ENCODE results near the gene AKAP13. TPM values are rescaled to one million over a fixed set of nuclear protein-coding genes. Genes with fewer than 3 reads are reported as not detected.

The AKAP13 gene
- total RNA-seq, 1 experiment from 2014 or later: 49.6 TPM

DNA sequence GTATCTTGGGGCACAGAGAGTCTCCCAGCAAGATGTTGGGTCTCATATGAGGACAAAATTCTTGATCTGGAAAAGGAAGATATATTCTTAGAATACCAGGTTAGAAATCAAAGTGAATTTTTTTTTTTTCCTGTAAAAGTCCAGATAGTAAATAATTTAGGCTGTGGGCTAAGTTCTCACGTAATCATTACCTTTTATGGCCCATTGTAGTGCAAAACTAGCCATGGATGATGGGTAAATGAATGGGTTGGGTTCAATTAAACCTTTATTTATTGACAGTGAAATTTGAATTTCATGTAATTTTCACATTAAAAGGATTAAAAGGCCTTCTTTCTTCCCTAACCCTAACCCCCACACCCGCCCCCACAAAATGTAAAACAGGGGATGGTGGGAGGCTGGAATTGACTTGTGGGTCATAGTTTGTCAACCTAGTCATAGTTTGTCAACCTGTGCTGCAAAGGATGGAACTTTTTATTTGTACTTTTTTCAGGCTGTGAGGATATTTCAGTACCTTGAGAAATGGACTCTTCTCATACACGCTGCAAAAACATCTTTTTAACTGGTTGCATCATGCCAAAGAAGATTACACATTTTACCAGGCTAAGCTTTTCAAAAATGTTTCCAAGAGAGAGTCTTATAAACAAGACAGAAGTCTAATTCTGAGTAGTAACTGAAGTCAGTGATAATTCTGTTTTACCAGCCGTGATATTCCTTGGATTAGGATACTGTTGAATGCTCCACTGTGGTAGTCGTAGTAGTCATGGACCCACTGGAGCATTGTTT lies 138.8 kb downstream of the AKAP13 start:
- CTCF ChIA-PET: no interaction called here
- no peaks in the 10 kb centered on the region; the same call in 1 of the 2 replicates for H3K4me1 ChIP-seq
- no peaks in the 10 kb centered on the region for H3K27me3 ChIP-seq (replicated peaks; ENCODE audit: control insufficient read depth, insufficient read depth, low read length)
- no TSS peak for BruUV-seq (replicated peaks)
- no peaks in the 10 kb centered on the region for H3K36me3 Mint-ChIP-seq (ENCODE audit: insufficient read depth, unreplicated experiment)
- DNase-seq: no peak
- POLR2A ChIA-PET: no interaction called here
- no peaks in the 10 kb centered on the region for H3K9me3 Mint-ChIP-seq (ENCODE audit: unreplicated experiment)
- TF ChIP-seq, protein P1, sequence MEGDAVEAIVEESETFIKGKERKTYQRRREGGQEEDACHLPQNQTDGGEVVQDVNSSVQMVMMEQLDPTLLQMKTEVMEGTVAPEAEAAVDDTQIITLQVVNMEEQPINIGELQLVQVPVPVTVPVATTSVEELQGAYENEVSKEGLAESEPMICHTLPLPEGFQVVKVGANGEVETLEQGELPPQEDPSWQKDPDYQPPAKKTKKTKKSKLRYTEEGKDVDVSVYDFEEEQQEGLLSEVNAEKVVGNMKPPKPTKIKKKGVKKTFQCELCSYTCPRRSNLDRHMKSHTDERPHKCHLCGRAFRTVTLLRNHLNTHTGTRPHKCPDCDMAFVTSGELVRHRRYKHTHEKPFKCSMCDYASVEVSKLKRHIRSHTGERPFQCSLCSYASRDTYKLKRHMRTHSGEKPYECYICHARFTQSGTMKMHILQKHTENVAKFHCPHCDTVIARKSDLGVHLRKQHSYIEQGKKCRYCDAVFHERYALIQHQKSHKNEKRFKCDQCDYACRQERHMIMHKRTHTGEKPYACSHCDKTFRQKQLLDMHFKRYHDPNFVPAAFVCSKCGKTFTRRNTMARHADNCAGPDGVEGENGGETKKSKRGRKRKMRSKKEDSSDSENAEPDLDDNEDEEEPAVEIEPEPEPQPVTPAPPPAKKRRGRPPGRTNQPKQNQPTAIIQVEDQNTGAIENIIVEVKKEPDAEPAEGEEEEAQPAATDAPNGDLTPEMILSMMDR (IDR thresholded peaks at IDR 0.05; ENCODE audit: insufficient read depth in 1 of 2, low read depth in 1 of 2, low read length in 1 of 2, severe bottlenecking in 1 of 2, unreplicated experiment in 1 of 2): no peak
- H3K9me3 ChIP-seq: no peaks in the 10 kb centered on the region
- no peak overlapping the region for H3K4me3 Mint-ChIP-seq (ENCODE audit: unreplicated experiment)
- no peaks in the 10 kb centered on the region for H3K27me3 Mint-ChIP-seq (ENCODE audit: insufficient read depth, unreplicated experiment)
- H3K36me3 ChIP-seq (ENCODE audit: control insufficient read depth, insufficient read depth, low read length): peaks cover 2% of the 10 kb centered on the region; the same call in 1 of the 2 replicates
- H3K4me3 ChIP-seq (ENCODE audit: low read depth, low read length): no peak overlapping the region
- peaks cover 25% of the 10 kb centered on the region for H3K4me1 Mint-ChIP-seq (ENCODE audit: low read depth, unreplicated experiment)
- H3K27ac Mint-ChIP-seq (ENCODE audit: unreplicated experiment): no peak overlapping the region
- intact Hi-C loops (cut with micrococcal nuclease; ENCODE audit: unreplicated experiment): no loop called here

DNA sequence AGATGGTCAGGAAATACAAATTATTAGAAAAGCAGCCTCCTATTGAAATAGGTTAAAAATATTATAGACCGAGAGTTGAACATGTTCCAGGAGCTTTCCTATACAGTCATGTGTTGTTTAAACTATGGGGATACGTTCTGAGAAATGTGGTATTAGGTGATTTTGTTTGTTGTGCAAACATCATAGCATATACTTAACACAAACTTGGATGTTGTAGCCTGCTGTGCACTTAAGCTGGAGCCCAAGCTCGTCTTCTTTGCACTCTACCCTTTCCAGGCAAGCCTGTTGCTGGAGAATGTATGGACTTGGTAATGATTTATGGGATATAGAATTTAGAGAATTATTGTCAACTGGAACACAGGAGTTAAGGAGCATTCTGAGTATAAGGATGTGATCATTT lies 140.2 kb downstream of the AKAP13 start:
- no peak overlapping the region for H3K4me3 Mint-ChIP-seq (ENCODE audit: unreplicated experiment)
- no peaks in the 10 kb centered on the region; the same call in 1 of the 2 replicates for H3K4me1 ChIP-seq
- peaks cover 2% of the 10 kb centered on the region; the same call in 1 of the 2 replicates for H3K36me3 ChIP-seq (ENCODE audit: control insufficient read depth, insufficient read depth, low read length)
- H3K27me3 ChIP-seq (replicated peaks; ENCODE audit: control insufficient read depth, insufficient read depth, low read length): no peaks in the 10 kb centered on the region
- no peaks in the 10 kb centered on the region for H3K9me3 Mint-ChIP-seq (ENCODE audit: unreplicated experiment)
- ChIA-PET POLR2A (no interaction called here), CTCF (no interaction called here)
- BruUV-seq (replicated peaks): no TSS peak
- no peaks in the 10 kb centered on the region for H3K27me3 Mint-ChIP-seq (ENCODE audit: insufficient read depth, unreplicated experiment)
- intact Hi-C loops (cut with micrococcal nuclease; ENCODE audit: unreplicated experiment): no loop called here
- H3K9me3 ChIP-seq: no peaks in the 10 kb centered on the region
- TF ChIP-seq, protein P1 (IDR thresholded peaks at IDR 0.05; ENCODE audit: insufficient read depth in 1 of 2, low read depth in 1 of 2, low read length in 1 of 2, severe bottlenecking in 1 of 2, unreplicated experiment in 1 of 2): no peak
- DNase-seq: no peak
- H3K36me3 Mint-ChIP-seq (ENCODE audit: insufficient read depth, unreplicated experiment): no peaks in the 10 kb centered on the region
- no peak overlapping the region for H3K4me3 ChIP-seq (ENCODE audit: low read depth, low read length)
- H3K27ac Mint-ChIP-seq (ENCODE audit: unreplicated experiment): no peak overlapping the region
- H3K4me1 Mint-ChIP-seq (ENCODE audit: low read depth, unreplicated experiment): peaks cover 20% of the 10 kb centered on the region

DNA sequence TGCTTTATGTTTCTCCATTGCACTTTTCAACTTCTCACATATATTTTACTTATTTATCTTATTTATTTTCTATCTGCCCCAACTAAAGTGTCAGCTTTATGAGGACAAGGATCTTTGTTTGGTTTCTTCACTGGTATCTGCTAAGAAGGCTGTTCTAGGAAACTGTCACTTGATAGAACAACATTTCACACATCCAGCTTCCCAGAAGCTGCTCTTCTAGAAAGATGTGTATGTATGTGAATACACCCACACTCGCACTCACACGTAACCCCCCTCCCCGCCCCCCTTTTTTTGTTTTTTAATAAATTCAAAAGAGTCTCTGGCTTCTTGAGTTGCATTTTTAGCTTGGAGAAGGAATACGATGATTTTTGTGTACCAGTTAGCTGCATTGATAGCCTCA lies 143.1 kb downstream of the AKAP13 start:
- Mint-ChIP-seq H3K27me3 (ENCODE audit: insufficient read depth, unreplicated experiment) (no peaks in the 10 kb centered on the region), H3K4me3 (ENCODE audit: unreplicated experiment) (no peak overlapping the region), H3K9me3 (ENCODE audit: unreplicated experiment) (no peaks in the 10 kb centered on the region), H3K4me1 (ENCODE audit: low read depth, unreplicated experiment) (peaks cover 14% of the 10 kb centered on the region), H3K36me3 (ENCODE audit: insufficient read depth, unreplicated experiment) (peaks cover 6% of the 10 kb centered on the region), H3K27ac (ENCODE audit: unreplicated experiment) (no peak overlapping the region)
- H3K36me3 ChIP-seq (ENCODE audit: control insufficient read depth, insufficient read depth, low read length): peaks cover 2% of the 10 kb centered on the region; the same call in 1 of the 2 replicates
- TF ChIP-seq, protein P1 (IDR thresholded peaks at IDR 0.05; ENCODE audit: insufficient read depth in 1 of 2, low read depth in 1 of 2, low read length in 1 of 2, severe bottlenecking in 1 of 2, unreplicated experiment in 1 of 2): no peak
- DNase-seq: no peak
- CTCF ChIA-PET: no interaction called here
- H3K27me3 ChIP-seq (replicated peaks; ENCODE audit: control insufficient read depth, insufficient read depth, low read length): no peaks in the 10 kb centered on the region
- no peak overlapping the region for H3K4me3 ChIP-seq (ENCODE audit: low read depth, low read length)
- POLR2A ChIA-PET: no interaction called here
- no peaks in the 10 kb centered on the region; the same call in 1 of the 2 replicates for H3K4me1 ChIP-seq
- H3K9me3 ChIP-seq: no peaks in the 10 kb centered on the region
- intact Hi-C loops (cut with micrococcal nuclease; ENCODE audit: unreplicated experiment): no loop called here
- no TSS peak for BruUV-seq (replicated peaks)
